Activated T-cell treated with anti-CD3 and anti-CD28 coated beads for 48 hours (primary cell): ENCODE results near the gene MTIF3.

Experiments
- DNase-seq: peaks from one replicate; pipeline ENCODE4 v3.0.0-alpha.2; 2020; ENCODE audit warnings: low read depth

MTIF3 gene, protein sequence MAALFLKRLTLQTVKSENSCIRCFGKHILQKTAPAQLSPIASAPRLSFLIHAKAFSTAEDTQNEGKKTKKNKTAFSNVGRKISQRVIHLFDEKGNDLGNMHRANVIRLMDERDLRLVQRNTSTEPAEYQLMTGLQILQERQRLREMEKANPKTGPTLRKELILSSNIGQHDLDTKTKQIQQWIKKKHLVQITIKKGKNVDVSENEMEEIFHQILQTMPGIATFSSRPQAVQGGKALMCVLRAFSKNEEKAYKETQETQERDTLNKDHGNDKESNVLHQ

DNA sequence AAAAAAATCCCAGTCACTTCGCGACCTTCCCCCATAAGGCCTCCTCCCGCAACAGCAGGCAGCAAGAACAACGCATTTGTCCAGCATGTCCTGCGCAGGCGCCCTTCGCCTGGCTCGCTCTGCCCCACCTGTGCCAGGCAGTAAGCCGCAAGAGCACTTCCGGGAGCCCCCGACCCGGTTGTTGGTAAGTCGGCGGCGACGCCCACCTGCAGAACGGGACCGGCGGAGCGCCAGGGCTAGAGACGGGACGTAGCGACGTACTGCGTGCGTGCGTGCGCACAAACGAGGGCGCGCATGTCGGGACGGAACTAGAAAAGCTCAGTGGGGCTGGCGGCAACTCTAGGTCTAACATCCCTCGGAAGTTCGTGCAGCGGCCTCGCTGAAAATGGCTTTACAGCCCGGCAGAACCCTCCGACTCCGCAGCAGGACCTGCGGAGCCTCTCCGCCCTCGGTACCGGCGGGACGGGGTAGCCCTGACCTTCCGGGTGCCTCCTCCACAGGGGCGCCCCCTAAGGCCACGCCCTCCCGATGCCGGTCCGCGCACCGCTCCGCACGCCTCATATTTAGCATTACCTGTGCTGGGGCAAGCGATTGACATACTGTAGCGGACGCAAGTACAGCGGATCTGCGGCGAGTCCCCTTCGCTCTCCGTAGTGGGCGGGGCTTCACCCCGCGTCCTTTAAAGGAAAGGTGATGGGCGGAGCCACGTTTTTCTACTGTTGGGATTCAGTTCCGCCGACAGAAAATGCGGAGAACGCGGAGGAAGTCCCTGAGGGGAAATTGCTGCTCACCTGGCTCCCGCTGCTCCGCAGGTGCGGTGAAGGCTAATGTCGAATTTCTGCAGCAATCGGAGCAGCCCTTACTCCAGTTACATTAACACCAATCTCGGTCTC is at the start of gene MTIF3:
MTIF3 (minus strand) TSS at position 629 of the 893 bp plus-strand sequence. CDS start 10,116 bp downstream, outside the sequence.
- DNase-seq = peak; percentile 94

DNA sequence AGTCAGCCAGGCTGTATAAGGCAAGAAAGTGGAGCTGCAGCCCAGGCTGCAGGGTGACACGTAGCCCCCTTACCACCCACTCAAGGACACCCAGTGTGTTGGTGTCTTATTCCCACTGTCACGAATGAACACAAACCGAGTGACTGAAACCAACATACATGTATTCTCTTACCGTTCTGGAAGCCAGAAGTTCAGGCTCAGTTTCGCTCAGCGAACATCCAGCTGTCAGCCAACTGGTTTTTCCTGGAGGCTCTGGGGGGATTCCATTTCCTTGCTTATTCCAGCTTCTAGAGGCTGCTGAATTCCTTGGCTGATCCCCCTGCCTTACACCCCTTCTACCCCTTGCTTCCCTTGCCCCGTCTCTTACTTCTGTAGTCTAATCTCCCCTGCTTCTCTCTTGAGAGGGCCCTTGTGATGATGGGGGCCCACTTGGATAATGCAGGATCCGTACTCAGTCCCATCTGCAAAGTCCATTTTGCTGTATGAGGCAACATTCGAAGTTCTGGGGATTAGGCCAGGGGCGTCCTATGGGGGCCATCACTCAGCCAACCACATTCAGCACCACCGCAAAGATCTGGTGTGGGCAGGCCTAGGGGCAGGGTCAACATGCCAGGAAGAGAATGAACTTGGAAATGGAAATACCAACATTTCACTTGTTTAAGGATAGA is 47.3 kb upstream of the MTIF3 start:
- no peak for DNase-seq

DNA sequence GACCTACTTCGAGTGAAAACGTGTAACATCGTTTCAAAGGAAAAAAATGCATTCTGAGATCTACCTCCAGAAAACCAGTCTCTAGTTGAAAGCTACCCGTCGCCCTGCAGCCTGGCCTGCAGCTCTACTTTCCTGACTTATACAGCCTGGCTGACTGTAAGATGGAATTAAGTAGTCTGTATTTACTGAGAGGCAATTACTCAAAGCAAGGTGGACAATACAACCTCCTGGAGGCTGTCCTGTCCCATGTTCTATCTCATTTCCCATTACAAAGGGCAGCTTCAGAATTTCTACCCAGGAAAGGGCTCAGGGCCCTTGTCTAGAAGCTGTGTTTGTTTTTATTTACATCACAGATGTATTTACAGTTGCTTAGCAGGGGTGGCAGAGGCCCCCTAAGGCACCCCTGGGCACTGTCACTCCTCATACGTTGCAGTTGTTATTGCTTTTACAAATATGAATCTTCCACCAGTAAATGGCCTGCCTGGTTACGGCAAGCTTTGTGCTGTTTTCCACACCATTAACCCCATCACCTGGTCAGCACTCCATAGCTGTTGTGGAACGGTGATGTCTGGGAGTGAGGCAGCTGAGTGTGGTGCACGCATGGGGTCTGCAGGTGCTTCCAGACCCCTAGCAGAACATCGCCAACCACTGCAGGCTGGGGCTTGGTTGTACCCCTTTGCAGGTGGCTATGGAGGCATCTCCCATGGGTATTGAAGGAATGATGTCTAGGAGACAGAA is 46.3 kb upstream of the MTIF3 start:
- no peak for DNase-seq

DNA sequence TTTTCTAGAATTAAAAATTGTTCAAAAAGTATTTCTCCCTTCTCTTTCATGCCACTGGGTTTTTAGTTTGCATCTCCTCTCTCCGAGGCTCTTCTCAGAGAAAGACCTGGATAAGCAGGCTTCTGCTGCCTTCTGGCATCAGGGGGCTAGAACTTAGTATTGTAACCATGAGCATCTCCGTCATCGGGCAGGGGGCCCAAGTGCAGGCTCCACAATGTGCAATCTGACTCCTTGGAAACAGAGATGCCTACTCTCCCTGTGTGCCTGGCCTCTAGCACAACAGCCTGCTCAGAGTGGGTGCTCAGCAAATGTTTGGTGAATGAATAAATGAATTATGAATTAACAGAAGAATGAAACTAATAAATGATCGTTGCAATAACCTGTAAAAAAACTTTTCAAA is 45.6 kb upstream of the MTIF3 start:
- DNase-seq = no peak

DNA sequence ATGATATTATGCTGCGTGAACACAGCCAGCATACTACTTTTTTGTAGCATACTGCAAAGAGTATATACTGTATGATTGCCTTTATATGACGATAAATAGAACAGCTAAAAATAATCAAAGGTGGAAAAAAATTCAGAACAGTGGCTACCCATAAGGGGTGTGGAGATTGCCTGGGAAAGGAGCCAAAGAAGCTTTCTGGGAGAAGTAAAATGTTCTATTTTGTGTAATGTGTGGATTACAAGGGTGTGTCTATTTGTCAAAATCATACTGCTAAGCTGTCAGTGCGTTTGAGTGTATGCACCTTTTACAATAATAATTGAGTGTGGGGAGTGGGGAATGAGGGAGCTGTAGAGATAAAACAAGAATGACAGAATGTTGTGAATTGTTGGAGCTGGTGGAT is 45.2 kb upstream of the MTIF3 start:
- no peak for DNase-seq

DNA sequence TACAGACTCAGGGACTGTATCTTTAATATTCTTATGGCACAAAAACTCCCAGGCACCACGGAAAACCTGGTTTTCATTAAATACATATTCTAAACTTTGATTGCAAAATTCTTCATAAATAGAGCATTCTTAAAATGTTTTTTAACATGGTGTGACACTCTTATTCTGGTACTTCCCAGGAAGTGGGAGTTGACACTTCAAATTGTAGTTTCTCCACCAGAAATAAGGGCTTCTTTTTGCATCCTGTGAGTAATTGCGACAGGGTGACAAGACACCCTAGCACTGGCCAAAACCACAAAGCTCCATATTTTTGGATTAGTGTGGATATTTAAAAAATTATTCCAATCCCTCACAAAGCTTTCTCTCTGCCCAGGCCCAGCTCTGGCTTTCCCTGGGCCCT is 43.6 kb upstream of the MTIF3 start:
- no peak for DNase-seq

DNA sequence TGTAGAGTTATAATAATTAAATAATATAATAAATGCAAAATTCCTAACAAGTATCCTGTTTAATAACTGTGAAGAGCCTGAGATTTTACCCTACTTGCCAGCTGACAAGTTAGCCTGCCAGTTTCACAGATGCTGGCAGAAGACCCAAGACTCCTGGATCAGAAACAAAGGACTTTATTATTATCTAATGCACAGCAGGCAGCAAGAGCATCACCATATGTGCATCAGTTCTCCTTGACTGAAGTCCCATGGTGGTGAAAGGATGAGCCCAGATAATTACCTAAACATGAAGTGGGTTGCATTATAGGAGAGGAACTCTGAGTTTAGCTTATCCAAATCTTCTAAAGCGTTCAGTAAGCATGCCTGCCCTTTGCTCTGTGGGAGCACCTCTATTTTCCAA is 39.1 kb upstream of the MTIF3 start:
- DNase-seq = no peak

DNA sequence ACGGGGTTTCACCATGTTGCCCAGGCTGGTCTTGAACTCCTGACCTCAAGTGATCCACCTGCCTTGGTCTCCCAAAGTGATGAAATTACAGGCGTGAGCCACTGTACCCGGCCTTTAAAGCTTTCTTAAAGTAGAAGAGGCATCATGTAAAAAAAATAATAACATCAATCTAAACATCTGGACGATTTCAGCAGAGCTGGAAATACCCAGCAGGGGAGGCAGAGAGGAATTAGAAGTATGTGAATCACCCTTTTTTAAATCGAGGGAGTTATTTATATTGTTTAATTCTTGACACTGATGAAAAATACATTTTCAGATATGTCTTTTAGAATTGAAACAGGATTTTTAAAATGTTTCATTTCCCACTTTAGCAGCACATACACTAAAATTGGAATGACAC is 37.4 kb upstream of the MTIF3 start:
- no peak for DNase-seq

DNA sequence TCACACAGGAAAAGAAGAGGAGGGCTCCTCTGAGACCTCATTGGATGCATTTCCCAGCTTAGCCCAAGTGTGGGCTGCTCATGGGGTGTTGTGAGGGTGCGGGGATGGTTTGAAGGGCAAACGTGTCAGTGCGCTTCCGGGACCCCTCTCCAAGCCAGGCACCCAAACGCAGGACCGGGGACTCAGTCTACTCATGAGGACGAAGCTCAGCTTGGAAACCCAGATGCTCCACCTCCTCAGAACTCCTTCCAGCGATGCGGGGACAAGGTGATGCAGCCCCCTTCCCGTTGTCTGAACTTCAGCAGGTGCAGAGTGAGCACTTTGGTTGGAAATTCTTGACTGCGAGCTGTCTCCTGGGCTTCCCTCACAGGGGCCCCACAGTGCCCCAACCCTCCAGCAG is 33.1 kb upstream of the MTIF3 start:
- no peak for DNase-seq

DNA sequence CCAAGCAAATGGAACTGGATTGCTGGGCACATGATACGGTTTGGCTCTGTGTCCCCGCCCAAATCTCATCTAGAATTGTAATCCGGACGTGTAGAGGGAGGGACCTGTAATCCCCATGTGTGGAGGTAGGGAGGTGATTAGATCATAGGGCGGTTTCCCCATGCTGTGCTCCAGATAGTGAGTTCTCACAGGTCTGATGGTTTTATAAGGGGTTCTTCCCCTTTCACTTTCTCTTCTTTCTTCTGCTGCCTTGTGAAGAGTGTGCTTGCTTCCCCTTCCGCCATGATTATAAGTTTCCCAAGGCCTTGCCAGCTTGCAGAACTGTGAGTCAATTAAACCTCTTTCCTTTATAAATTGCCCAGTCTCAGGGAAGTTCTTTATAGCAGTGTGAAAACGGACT is 32.6 kb upstream of the MTIF3 start:
- DNase-seq = no peak

DNA sequence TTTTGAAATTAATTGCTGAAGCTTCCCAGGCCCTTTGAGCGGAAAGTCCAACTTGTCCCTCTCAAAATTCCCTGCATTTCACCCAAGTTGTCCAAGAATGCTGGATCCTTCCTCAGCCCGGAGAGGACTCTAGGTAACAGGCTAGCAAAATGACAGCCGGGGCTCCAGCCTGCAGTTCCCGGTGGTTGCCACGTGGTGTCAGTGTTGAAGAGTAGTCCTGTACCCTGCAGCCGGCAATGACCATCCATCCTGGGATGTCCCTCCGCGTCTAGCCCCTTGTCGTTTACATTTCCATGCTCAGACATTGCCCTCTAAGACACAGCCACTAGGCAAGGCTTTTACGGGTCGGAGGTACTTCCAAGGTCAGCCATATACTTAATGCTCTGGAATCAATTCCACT is 31.4 kb upstream of the MTIF3 start:
- peak; percentile 43 for DNase-seq

DNA sequence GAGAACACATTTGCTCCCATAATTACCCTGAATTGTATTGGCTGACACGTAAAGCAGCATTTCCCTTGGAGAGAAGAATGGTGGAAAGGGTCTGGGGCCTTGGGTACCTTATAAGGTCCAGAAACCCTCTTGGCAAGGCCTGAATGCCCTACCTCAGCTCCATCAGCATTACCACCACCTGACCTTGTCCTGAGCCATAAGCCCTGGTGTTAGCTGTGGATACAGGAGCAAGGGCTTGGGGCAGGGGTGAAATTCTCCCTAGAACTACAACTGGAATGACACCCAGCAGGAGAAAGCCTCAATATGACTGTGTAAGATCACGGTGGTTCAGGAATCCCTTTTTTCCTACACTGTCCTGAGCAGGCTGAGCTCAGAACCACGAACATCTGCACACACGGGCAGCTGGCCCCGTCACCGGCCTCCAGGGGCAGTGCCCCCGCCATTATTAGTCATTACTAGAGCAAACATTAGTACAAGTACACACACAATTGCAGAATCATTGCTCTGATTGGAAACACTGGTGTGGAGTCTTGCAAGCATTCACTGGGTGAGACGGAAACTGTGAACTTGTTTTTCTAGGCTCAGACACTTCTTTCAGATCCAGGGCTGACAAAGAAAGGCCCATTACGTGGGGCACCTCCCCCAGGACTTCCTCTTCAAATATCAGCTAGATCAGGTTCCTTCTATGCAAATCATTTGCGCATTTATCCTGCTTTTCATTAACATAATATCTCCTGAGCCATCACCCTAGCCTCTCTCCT is 26.8 kb upstream of the MTIF3 start:
- peak; percentile 13 for DNase-seq

DNA sequence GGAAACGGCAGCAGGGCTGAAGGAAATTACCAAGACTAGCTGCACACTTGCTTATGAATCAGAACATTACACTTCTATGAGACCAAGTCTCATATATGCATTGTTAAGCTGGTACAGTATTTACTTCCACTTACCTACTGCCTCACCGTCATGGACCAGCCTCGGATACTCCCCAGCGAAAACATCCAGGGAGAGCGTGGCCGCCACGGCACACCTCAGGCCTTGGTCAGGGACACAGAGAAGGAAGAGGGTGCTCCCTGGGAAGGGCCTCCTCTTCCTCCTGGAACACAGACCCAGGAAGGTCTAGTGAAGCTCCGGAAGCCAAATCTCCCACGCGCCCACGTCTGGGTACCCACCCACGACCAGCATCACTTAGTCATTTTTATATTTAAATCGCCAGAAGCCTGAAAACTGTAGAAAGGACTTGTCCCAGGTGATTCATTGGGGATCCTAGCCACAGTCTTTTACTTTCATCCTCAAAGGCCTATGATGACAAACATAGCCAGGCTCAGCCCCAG is 24.4 kb upstream of the MTIF3 start:
- no peak for DNase-seq

DNA sequence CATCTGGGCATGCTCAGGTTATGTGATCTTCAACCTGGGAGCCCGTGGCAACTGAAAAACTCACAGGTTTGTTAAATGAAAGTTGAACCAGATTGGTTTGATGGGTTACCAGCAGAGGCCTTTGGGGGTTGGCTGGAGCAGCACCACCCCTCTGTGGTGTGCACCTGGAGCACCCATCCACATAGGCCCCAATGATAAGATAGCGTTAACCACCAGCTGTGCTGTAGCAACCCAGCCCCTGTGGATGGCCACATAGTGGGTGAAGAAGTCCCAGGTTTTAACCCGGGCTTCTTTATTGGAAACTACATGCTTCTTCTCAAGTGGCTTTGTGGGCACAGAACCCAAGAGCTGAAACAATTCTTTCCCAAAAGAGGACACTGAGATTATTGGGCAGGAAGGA is 22.6 kb upstream of the MTIF3 start:
- no peak for DNase-seq

DNA sequence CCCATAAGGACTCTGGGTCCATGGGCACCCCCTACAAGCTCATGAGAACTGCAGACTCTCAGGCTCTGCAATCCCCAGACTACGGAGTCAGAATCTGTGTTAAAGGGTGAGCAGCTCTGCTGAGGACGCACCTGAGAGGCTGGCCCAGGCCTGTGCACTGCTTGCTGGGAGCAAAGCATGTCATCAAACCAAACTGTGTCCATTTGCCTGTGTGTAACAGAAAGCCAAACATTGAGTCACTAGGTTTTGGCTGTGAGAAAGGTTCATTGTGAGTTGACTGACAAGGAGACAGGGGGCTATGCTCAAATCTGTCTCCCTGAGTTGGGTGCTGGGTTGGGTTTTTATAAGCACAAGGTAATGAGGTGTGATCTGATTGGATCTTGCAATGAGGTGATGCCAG is 22.1 kb upstream of the MTIF3 start:
- no peak for DNase-seq

DNA sequence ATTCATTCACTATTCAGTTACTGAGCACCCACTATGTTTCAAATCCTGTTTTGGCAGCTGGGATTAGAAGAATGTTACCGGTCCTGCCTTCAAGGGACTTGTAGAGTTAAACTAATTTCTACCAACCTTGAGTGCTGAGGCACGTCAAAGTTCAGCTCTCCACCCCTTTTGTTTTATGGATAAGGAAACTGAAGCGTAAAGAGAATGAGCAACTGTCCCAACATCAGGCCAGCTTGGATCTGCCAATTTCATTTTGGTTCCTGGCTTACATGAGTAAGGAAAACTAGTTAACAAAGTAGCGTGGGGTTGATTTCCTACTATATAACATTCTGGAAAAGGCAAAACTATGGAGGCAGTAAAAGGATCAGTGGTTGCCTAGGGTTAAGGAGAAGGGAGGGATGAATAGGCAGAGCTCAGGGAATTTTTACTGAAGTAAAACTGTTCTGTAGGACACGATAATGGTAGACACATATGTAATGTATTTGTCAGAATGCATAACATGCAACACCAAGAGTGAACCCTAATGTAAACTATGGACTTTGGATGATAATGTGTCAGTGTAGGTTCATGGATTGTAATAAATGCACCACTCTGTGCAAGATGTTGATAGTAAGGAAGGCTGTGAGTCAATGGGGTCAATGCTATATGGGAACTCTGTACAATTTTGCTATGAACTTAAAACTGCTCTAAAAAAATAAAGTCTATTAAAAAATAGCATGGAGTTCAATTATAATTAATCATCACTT is 19.9 kb upstream of the MTIF3 start:
- no peak for DNase-seq

DNA sequence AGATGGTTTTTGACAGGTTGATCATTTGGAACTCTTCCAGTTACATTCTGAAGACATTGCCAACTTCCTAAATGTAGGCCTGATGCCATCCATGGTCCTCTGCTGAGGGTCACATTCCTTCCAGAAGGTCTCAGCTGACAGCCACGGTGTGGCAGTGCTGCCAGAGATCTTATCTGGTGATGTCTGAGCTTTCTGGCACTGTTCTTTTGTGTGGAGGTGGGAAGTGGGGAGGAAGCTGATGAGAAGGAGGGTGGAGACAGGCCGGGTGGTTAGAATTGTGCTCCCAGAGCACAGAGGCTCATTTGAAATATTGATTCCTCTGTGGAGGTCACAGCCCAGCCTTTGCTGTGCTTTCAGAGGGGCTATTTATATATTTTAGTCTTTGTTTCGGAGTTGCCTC is 16.1 kb upstream of the MTIF3 start:
- no peak for DNase-seq

DNA sequence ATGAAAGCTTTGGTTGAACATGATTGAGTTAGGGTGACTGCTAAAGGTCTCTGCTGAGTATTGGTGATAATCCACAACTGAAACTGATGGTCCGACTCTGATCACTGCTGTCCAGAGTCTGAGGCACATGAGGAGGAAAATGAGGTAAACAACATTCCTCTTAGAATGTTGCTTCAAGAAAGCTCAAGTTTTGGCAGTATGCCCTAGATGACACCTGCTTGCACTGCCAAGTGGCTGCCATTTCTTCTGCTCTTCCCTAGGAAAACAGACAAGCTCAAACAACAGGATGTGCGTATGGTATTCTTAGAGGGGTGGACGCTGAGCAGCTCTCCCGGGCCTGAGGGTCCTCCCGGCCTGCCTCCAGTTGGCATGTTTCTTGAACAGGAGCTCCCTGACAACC is 15.2 kb upstream of the MTIF3 start:
- DNase-seq = no peak

DNA sequence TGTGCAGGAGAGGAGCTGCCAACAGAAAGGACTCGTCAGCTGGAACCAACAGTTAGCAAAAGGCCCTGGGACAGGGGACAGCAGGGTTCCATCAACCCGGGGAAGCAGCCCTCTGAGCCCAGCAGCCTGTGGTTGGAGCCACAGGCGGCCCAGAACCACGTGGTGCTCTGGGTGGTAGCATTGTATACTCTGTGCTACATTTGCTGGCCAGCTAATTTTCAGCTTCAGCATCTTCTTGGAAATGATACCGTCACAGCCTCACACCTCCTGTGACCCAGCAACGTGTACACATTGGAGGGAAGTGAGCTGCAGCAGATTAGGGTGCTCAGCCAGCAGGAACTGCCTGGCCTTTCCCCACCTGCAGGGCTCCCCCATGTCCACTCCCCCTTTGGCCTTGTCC is 13.1 kb upstream of the MTIF3 start:
- no peak for DNase-seq

DNA sequence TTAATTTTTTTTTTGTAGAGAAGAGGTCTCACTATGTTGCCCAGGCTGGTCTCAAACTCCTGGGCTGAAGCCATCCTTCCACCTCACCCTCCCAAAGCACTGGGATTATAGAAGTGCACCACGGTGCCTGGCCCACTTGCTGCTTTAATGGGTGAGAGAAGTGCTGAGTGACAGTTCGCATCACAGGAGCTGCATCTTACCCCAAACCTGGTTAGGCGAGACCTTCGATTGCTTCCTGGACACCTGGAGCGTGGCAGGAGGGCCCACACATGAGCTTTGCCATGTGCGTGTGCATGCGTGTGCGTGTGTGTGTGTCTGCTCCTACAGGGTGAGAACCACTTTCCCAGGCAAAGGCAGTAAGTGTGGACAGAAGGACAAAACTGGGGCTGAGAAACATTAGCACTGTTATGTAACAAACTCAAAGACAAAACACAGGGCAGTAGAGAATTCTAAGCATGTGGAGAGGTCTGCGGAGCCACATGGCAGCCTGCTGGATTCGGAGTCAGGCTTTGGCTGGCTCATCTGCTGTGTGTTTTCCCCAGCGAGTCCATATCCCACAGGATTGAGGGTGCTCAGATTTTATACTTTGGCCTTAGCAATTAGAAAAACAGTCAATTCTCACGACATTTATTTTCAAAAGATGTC is 11.7 kb upstream of the MTIF3 start:
- DNase-seq = no peak
